GM19025 (cell line): ENCODE data around the gene TTLL11.

Source experiments
- ATAC-seq: cut with Tn5 transposase; IDR thresholded peaks from one replicate; pipeline ENCODE4 v1.9.1; 2021; ENCODE audit warnings: mild to moderate bottlenecking, low read depth, moderate library complexity; ENCODE audit not compliant: unreplicated experiment

TTLL11 gene

DNA sequence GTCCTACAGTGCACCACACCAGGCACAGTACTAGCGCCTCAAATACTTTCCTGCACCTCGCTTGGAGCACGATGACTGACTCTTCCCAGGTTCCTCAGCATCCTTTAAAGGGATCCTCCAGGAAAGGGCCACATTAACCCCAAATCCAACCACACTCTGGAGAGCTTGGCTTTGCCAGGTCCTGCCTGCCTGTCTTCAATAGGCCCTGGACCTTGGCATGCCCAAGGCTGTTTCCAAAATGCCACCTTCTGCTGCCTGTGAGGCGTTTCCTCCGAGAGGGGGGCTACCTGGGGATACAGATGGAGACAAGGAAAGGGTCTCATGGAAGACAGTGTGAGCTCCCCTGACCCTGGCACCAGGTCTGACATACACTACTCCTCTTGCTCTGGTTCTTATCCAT lies 271.8 kb downstream of the TTLL11 start:
- ATAC-seq: no peak

DNA sequence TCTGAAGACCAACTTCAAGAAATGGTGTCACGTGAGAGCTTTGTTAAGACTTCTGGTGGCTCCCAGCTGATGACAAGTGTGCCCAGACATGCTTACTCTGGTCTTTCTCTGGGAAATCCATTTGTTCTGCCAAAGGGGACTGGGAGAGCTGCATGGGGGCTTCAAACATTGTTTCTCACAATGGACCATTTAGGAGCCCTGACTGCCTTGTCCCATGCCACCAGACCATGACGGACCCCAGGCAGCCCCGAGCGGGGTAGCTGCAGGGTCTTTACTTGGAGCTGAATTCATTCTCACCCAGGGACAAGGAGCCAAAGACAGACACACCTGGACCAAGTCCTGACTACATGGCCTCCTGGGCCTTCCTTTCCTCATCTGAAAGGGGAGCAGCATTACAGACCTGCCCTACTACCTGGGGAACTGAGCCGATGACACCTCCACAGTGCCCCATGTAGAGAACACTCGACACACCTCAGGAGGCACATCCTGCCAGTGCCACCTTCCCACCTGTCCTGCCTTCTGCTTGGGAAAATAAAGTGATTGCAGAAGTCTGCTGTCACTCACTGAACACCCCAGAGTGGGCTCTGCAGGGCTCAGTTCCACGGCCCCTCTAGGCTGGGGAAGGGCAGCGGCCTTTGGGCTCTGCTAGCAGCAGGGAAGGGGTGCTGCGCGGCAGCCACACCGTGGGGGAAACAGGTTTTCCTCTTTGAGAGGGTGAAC lies 272.7 kb downstream of the TTLL11 start:
- ATAC-seq: no peak

DNA sequence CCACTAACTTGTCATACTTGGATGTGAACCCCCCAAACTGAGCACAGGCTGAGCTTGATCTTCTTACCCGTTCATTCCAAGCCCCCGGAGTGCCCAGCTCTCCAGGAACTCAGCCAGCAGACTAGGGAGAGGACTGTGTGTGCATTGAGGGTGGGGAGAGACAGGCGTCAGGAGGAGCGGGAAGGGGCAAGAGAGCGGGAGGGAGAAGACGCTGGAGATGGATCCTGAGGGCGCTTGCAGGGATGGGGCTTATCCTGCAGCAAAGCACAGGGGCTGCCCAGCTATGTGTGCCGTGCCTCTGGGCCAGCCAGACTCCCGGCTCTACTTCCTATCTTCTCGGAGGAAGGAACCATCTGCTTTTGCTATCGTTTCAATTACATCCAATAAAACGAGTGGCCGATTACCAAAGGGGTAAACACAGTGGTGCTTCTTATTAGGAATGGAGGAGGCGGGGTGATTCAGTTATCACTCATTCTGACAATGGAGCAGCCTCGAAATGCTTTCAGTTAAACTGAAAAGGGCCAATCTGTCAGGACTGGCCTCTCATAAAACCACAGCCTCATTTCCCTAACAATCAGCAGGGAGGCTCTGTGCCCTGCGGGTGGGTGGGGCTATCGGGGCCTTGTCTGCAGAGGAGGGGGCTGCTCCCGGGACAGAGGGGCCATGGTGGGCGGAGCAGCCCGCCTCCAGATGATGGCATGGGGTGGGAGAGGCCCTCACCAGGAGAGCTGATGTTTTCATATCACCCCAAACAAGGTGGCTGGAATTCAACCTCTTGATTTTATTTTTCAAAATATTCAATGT lies 273.5 kb downstream of the TTLL11 start:
- no peak for ATAC-seq

DNA sequence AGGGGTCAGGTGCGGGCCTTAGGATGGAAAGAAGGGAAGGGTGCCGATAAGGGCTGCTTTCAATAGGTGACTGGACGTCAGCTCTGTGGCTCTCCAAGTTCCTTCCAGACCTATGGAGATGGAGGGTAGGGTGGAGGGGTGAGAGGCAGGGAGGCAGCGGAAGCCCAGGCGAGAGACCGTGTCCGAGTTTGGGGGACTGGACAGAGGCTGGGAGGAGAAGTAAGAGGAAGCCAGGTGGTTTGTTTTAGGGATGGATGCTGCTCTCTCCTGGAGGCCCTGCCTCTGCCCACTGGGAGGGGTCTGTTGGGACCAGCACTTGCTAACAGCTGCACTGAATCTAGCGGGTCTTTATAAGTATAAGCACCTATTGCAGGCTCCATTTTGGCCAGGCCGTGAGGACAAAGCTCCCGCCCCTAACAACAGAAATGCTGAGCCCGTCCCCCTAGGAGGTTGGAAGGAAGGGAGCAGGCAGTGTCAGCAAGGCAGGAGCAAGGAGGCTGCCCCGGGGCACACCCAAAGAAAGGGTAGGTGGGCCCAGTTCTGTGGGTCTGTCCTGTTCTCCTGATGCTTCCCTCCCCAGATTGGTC lies 274.2 kb downstream of the TTLL11 start:
- no peak for ATAC-seq

DNA sequence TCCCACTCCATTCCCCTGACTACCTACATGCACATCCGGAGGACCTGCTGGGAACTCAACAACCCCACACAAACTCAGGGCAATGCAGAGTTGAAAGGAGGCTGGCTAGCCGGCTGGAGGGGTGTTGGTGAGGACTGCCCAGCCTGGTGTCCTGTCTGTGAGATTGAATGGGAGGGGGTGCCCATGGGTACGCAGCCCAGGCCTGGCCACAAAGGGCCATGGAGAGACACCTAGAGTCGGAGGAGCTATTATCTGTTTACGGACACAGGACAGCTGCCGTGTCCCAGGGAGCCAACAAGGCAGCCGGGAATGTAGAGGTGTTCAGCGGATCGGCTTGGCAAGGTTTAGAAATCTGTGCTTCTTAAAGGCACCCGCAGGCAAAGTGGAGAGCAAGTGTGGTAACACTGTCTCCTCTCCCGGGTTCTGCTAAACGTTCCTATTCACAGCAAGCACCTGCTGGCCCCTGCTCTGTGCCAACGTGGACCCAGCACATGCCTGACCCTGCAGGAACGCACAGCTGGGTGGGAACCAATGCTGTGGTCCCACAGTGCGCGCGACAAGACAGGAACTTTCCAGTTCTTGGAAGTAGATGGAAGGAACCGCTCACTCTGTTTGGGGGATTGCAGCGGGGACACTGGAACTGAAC lies 275.0 kb downstream of the TTLL11 start:
- ATAC-seq: no peak

DNA sequence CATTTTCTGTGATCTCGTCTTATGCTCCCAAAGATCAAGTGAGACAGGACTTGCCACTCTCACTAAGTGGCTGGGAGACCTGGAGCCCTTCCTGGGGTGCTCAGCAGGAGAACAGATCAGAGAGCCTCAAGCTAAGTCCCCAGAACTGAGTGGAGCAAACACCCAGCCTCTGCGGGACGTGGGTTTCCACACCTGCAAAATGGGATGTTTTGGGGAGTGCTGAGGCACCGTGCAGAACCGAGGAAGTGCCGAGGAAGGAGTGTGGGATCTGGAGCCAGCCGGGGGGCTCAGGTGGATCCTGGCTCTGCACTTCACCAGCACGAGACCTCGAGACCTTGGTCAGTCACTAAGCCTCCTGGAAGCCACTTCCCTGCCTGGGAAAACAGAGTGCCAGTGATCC lies 275.6 kb downstream of the TTLL11 start:
- ATAC-seq: no peak

DNA sequence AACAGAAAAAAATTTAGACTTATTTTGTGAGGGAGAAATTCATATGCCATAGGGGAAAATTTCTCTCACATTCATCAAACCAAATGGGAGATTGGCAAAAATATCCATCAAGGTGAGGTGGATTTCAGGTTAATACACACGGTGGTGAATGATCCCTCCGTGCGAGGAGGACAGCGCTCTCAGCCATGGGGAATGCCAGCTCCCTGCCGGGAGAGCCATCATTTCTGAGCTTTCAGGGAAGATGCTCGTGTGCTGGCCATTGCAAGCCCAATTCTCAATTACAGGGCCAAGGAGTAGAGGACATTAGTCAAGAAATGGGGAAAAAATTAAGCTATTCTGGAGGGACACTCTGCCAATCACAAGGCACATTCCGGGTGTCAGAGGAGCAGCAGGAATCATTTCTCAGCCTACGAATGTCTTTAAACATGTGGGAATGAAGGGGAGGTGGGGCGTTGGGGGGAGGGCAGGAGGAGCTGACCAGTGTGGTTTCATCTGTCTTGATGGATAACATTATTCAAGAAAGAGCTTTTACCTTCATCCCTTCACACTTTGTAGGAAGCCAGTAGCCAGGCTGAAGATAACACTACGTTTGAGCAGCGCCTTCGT lies 276.2 kb downstream of the TTLL11 start:
- ATAC-seq: no peak

DNA sequence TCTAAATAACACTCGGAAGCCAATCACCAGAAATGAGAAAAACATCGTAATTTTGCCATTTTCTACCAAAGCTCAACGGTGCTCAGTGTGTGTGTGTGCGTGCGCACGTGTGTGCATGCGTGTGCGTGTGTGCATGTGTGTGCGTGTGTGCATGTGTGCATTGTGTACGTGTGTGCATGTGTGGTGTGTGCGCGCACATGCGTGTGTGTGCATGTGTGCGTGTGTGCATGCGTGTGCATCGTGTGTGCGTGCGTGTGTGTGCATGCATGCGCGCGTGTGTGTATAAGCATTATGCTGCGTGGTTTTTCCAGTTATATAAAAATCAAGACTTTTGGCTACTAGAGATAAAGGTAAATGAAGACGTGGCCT lies 276.7 kb downstream of the TTLL11 start:
- no peak for ATAC-seq

DNA sequence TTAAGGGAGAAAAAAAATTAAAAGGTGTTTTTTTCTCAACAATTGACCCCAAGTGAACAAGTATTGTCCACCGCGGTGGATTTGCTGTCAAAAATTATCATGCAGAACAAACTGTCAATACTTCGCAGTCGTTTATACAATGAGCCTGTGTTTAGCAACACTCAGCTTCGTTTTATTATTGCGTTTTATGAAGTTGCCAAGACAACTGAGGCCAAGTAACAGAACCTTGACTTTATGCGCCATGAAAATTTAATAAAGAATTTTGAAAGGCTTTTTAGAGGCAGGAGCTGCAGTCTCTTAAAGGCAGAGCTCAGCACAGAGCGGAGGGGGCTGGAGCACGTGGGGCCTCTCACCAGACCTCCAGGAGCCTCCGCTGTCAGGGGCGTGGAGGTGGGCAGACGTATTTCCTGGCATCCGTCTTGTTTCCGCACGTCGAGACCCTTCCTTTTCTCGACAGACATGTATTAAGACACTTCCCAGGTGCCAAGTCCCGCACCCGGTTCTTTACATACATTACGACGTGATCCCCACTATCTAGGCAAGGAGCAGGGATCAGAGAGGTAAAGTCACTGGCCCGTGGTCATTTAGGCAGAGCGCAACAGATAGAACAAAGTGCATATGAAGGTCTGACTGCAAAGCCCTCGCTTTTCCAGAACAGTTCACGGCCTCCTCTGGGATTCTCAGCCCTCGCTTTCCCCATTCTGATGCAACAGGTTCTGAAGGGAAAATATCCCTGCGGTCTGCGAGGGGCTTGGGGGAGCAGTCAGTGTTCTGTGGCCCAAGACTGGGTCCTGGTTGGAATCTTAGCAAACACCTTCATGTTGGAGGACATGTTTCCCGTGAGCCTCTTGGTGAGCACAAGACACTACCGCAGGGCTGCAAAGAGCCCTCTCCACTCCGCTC lies 277.3 kb downstream of the TTLL11 start:
- ATAC-seq: no peak

DNA sequence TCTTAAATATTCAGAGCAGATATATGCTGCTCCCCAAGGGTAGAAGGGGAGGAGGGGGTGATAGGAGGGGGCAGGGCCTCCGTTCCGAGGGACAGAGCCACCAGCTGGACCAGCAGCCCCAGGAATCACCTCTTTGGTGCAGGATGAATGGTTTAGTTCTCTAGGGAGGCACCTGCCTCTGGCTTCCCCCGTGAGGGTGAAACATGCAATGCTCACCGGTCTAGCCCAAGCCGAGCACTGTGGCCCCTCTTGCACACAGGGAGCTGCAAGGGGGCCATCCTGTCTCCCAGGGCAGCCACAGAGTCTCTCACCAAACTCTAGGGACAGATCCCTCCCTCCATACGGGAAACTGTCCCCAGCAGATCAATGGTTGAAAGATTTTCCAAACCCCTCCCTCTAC lies 278.0 kb downstream of the TTLL11 start:
- ATAC-seq: no peak

DNA sequence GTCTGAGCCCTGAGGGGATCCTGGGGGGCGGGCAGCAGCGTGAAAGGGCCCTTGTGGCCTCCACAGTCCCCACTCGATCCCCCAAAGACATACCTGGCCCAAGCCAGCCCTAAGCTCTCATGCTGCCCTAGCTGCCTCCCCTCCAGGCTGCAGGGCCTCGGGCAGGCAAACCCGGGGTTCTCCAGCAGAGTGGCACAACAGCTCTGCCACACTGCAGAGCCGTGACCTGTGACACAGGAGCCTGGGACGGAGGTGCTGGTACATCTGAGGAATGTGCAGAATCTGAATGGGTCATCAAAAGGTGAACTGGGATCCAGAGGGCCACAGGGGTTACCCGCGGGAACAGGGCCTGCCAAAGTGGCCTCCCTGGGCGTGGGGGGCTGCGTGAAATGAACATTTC lies 278.5 kb downstream of the TTLL11 start:
- ATAC-seq: no peak

DNA sequence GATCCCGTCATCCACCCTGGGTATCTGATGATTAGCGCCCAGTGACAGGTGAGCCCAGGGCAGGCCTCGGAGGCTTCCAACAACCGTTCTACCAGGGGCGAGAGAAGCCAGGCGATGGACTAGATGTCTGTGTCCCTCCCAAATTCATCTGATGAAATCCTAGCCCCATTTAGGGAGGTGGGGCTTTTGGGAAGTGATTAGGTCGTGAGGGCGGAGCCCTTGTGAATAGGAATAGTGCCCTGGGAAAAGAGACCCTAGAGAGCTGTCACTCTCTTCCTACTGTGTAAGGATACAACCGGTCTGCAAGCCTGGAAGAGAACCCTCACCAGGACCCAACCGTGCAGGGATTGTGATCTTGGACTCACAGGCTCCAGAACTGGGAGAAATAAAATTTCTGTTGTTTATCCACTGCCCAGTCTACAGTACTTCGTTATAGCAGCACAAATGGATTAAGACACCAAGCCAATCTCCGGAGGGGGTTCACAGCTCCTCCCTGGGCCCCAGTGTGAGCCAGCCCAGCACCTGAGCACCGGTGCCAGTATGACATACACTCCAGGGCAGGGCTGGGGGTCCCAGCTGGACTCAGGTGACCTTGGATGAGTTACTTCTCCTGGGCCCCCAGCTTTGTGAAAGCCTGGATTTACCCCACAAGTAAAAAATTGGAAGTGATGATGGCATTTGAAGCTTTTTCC lies 279.4 kb downstream of the TTLL11 start:
- no peak for ATAC-seq

DNA sequence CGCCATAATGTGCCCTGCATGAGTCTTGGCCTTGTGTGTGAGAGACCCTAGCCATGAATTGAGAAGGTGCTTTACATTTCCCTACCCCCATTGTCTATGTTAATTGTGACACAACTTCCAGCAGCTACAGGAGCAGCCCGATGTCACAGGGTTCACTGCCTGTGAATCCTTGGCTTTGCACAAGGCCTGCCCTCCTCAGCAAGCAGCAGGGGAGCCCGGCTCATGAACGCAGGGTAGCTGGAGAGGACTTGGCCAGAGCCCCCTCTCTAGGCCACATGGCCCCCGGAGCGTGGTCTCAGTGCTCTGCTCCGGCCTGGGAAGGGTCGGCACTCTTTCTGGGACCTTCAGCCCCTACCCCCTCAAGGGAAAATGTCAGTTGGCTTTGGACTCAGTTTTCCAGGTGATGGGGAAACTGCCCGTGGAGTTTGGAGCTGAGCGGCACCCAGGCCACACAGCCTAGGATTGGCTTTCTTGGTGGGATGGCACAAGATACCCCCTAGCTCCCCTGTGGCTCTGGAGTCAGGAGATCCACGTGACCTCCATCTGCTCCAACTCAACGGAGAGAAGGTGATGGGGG lies 280.9 kb downstream of the TTLL11 start:
- no peak for ATAC-seq

DNA sequence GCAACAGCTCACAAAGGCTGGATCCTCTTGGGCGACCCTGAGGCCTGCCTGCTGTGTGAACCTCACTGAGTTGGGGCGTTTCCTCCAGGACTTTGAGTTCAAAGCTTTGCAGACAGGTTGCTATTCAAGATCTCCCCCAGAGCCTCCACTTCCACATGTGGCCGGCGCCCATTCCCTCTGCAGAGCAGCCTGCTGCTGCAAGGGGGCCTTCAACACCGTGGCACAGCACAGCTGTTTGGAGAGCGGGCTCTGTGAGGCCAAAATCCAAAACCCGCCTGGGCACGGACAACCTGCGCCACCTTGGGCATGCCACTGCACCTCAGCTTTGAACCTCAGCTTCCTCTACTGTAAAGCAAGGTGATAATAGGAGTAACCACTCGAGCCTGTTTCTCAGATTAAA lies 281.4 kb downstream of the TTLL11 start:
- no peak for ATAC-seq

DNA sequence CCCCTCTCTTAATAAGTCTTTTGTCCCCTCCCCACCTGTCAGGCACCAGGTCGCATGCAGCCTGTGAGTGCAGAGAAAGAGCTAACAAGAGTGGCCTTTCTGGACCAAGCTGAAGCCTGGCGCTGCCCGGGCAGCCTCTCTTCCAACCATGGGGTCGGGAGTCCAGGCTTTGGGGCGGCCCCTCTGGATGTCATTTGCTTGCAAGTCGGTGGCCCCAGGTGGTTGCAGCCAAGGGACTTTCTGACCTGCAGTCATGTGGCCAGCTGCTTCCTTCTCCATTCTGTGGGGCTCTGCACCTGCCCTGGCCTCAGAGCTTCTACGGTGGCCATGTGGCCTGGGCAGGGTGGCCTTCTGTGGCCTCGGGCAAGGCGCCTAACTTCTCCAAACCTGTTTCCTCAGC lies 282.0 kb downstream of the TTLL11 start:
- no peak for ATAC-seq

DNA sequence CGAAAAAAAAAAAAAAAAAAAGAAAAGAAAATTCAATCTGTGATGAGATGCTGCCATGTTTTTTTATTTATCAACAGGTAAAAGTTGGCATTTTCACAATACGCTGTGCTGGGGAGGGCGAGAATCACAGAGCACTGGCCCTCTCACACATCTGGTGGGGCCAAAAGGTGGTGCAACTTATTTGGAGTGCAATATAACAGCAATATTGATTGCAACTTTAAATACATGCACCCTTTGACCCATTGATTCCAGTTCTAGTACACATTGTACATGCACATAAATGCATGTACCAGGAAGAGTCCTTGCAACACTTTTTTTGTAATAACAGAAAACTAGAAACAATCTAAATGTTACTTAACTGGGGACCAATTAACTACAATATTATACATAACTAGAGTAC lies 282.6 kb downstream of the TTLL11 start:
- no peak for ATAC-seq

DNA sequence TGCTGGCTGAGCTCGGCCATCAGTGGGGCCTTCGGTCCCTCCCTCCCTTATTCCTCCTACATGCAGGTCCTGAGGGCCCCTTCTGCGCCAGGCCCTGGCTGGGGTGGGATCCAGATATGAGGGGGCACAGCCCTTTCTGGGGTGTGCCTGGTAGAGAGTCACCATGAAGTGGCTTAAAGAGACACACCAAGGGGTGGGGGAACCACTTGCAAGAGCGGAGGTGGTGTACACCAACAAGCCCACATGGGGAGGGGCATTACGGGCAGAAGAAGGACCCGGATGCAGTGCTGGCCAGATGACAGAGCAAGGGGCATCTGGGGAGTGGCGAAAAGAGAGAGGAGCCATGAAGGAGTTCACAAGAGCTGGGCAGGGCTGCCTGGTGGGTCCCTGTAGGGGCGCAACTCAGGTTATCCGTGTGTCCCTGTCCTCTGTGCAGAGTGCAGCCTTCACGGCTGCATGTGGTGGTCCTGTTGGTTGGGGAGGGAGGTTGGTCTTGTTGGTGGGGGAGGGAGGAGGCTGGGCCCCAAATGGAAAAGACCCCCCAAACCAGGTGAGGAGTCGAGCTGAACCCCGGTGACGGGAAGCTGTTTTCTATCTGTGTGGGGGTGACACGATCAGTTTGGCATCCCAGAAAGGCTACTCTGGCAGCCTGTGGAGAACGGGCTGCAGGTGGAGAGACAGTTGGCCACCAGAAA lies 283.6 kb downstream of the TTLL11 start:
- ATAC-seq: no peak

DNA sequence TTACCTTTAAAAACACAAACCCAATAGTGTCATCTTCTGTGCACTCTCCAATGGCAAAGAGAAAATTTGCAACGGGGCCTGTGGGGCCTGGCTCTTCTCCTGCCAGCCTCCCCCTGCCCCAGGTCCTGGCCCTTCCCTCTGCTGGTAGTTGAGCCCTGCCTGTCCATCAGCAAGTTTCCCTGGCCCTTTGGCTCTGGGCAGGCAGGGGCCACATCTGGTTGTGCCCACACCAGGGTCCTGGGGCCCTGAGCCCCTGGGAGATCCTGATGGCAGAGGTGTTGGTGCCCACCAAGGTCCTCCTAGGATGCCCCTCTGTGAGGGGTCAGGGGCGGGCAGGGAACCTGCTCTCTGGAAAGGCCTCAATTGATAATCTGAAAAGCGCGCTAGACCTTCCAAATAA lies 284.3 kb downstream of the TTLL11 start:
- no peak for ATAC-seq
